GM19395 (cell line): ENCODE measurements around the gene RABGAP1L.
A peak's percentile ranks its signal among the peaks of the same experiment; 100 is the strongest.
"Not testable (repeated sequence)": the region's sequence is repeated elsewhere in the genome, so short reads cannot be mapped to it uniquely, and the experiment has no call there.

Experiments used
- ATAC-seq: cut with Tn5 transposase; IDR thresholded peaks from one replicate; pipeline ENCODE4 v1.9.1; 2021; ENCODE audit warnings: mild to moderate bottlenecking, moderate library complexity; ENCODE audit not compliant: unreplicated experiment

Gene RABGAP1L

DNA sequence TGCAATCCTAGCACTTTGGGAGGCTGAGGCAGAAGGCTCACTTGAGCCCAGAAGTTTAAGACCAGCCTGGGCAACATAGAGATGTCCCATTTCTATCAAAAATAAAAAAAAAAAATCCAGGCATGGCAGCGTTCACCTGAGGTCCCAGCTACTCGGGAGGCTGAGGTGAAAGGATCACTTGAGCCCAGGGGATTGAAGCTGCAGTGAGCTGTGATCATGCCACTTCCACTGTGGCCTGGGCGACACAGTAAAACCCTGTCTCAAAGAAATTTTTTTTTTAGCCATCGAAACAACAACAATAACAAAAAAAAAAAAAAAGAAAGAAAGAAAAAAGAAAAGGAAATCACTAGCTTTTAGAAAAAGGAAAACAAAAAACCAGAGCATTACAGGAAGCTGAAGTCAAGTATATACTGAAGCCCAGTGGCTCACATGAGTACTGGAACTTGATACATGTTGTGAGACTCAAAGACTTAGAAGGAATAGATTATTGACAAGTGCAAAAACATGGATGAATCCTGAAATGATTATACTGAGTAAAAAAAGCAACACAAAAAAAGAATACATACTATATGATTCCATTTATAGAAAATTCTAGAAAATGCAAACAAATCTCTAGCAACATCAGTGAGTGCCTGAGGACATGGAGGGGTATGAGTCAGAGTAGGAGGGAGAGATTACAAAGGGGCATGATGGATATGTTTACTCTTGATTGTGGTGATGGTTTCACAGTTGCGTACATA is 6.1 kb upstream of the RABGAP1L start:
- peak; percentile 39 for ATAC-seq

DNA sequence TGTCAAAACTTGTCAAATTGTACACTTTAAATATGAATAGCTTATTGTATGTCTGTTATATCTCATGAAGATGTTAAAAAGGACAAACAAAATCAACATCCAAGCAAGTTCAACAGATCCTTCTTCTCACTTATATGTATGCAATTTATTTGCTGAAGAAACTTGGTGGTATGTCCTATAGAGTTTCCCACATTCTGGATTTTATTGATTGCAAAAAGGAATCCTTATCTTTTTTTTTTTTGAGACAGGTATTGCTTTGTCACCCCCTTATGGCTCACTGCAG is 5.6 kb upstream of the RABGAP1L start:
- no peak for ATAC-seq

DNA sequence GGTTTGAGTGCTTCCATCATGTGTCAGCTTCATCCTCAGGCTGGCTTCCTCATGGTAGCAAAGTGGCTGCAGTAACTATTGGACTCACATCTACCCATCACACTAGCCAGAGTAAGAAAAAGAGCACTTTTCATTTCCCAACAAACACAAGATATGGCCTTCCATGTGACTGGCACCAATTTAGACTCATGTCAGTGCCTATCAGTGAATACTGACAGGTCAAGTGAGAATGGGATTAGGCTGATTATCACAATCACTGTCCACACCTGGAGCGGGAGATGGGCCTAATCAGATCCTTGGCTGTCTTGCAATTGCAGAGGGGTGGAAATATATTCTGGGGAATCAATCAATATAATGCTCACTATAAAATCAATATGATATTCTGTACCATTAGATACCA is 2.9 kb upstream of the RABGAP1L start:
- ATAC-seq = no peak

DNA sequence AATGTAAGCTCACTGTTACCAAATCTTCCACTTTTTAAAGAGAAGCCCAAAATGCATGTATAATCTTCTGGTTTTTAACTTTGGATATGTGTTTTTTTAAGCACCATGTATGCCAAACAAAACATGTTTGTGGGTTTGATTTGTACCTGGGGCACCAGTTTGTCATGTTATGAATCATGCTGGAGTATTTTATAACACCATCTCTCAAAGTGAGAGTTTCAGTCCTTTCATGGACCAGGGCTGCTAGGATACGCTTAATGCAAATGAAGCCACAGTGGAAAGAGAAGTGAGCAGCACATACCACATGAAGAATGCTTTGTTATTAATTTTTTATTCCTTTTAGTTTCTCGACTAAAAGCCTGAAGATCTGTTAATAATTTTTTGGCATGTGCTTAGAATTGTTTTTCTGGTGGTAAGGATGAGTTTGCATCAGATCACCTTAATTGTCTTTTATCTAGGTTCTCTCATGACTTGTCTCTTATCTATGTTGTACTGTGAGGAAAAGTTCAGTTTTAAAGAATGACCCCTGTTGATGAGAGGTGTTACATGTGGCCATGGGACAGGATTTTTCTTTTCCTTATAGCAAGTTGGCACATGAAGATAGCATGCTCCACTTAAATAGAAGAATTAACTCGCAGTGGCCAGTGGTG is 2.0 kb upstream of the RABGAP1L start:
- ATAC-seq = peak; percentile 62

DNA sequence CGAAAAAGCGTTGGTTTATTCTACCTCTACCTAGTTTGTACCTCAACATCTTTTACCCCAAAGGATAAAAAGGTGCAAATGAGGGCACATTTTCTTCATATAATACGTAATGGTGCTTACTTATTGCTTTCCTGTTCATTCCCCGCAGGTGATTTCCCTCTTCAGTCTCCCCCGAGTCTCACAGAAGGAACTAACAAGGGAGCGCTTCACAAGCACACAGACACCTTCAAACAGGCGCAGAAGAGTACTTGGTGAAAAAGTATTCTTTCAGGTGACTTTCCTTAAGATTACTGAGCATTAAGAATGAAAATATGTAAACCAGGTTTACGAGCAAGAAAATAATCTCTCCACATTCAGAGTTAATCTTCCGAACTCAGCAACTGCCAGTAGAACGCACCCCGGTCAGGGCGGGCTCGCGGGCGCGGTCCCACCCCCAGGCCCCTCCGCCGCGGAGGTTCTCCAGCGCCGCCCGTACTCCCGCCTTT is 511 bp upstream of the RABGAP1L start:
- peak; percentile 6 for ATAC-seq

DNA sequence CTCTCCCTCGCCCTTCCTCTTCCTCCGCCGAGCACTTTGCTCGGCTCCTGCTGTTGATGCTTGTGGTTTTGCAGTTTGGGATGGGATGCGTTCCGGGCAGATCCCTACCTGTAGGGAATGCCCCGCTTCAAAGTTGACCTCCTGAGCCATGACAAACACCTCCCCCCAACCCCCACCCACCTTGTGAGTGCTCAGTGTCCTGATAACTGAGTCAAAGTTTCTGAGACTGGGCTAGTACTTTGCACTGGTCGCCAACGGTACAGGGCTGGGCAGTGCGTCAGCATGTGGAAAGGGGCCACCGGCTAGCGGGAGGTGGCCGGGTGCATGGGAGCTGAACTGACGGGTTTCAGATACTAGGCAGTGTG is 771 bp downstream of the RABGAP1L start:
- no peak for ATAC-seq

DNA sequence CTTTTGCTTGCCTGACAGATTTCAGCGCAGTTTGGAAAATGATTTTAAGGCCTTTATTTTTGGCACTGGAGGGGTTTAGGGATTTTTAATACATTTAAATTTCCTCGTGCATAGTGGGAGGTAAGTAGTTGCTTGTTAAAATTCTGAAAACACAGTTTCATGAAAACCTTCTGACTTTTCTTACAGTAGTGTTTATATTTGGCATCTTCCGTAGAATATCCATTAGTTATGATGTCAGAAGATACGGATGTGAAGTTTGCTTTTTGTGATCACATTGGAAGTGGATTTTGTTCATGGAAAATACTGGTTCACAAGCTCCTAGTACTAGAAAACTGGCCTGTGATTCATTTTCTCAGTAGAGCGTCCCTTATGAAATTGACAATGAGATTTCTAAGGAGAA is 1.3 kb downstream of the RABGAP1L start:
- no peak for ATAC-seq

DNA sequence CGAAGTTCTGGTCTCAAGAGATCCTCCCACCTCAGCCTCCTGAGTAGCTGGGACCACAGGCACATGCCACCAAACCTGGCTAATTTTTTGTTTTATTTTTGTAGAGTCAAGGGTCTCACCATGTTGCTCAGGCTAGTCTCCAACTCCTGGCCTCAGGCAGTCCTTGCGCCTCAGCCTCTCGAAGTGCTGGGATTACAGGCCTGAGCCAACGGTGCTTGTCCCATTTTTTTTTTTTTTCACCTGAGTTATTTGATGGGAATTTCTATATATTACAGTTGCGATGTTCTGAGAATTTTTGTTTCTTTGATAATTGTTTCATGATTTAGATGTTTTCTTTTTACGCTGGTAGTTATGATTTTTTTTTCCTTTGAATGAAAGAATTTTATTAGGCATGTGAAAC is 2.5 kb downstream of the RABGAP1L start:
- no peak for ATAC-seq

DNA sequence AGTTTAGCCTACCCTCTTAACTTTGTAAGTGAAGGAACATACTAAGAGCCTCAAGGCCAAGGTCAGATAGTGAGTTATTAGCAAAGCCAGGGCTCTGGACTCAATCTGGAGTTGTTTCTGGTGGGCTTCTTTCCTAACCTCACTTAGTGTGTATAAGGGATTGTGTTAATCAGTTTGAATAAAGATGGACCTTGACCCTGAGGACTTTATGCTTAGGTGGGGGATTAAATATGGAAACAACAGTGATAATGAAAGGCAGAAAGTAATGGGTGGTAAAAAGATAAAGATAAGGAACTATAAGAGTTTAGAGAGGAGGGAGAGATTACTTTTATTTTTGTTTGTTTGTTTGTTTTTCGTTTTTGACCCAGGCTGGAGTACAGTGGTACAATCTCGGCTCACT is 5.5 kb downstream of the RABGAP1L start:
- ATAC-seq = no peak

DNA sequence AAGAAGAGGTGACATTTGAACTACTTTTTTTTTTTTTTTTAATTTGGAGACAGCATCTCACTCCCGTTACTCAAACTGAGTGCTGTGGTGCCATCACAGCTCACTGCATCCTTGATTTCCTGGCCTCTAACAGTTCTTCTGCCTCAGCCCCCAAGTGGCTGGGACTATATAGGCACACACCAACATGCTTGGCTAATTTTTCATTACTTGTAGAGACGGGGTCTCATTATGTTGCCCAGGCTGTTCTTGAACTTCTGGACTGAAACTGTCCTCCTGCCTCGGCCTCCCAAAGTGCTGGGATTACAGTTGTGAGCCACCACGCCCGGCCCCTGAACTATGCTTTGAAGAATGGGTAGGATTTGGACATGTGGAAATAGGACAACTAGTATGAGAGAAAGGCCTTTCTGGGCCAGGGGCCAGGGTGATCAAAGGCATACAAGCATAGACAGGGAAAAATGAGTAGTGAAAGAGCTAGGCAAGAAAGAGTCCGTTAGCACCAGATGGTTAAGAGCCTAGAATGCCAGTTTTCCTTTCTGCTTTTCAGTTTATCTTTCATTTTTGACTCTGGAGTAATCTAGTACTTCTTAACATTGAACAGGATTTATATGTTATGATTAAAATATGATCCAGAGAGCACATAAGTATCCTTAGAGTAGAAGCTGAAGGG is 6.3 kb downstream of the RABGAP1L start:
- ATAC-seq = no peak

DNA sequence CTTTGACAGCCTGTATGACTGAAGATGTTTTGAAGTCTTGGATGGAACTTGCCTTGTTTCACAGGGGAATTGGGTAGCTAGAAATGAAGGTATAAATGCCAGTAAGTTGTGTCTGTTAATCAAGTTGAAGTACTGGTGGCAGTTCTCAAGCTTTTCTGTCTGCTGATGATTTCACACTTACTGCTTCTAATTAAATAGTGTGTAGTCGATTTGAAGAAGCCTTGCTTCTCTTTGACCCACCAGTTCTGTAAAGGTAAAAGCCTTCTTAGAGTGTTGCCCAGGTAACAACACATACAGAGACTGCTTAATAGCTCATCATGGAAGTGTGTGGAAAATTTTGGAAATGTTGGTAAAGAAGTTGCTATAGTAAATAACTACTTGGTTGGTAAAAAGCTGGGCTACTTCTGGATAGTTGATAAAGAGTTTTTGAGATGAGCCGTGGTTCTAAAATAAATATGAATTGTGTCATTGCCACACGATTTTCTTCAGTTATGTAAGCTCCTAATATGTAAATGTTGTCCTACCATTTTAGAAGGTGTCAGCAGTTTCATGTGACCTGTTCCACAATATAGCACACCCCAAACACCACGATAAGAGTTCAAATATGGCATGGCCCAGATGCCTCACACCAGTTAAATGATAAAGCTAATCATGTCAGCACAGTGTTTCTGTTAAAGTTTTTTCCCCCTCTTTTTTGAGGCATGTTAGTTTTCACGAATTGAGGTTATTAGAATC is 7.4 kb downstream of the RABGAP1L start:
- no peak for ATAC-seq

DNA sequence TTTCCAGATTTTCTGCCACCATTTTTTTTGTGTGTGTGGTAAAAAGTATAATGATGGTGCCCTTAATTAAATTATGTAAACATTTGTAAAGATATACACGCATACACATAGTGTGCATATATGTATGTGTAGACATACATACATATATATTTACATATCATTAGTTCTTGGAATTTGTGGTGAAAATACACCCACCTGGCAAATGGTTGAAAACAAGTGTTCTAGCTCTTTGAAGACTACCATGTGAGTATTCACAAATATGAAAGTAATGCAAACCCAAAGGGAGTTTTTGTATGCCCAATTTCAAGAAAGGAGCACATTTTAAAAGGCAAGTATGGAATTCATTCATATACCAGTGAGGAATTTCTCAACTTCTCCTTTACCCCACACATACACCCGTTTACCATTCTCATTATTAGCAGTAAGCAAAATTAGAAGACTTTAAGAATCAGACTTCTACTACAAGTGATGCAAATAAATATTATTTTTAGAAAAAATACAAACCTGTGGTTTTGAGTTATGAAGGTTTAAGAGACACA is 8.0 kb downstream of the RABGAP1L start:
- peak; percentile 27 for ATAC-seq

DNA sequence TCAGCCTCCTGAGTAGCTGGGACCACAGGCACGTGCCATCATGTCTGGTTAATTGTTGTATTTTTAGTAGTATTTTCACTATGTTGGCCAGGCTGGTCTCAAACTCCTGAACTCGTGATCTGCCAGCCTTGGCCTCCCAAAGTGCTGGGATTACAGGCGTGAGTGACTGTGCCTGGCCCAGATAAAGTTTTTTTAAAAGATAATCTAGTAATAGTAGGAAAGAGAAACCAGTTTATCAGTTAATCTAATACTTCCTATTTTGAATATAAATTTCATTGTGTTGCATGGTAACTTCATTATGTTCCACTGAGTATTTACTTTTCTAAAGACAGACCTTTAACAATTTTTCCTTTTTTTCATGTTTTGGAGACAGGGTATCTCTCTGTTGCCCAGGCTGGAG is 10.0 kb downstream of the RABGAP1L start:
- ATAC-seq = no peak

DNA sequence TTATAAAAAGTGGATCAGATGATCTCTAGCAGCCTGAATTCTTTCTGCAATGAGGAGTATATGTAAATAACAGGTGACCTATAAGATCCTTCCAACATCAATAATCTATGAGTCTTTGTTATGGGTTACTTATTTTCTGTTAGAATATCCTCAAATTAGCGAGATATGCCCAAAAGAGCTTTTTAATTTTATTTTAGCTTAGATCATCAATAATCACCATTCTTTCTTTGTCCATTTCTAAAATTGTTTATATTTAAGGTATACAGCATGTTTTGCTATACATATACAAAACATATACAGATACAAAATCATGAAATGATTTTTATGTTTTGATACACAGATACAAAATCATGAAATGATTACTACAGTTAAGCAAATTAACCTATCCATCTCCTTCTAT is 11.8 kb downstream of the RABGAP1L start:
- no peak for ATAC-seq

DNA sequence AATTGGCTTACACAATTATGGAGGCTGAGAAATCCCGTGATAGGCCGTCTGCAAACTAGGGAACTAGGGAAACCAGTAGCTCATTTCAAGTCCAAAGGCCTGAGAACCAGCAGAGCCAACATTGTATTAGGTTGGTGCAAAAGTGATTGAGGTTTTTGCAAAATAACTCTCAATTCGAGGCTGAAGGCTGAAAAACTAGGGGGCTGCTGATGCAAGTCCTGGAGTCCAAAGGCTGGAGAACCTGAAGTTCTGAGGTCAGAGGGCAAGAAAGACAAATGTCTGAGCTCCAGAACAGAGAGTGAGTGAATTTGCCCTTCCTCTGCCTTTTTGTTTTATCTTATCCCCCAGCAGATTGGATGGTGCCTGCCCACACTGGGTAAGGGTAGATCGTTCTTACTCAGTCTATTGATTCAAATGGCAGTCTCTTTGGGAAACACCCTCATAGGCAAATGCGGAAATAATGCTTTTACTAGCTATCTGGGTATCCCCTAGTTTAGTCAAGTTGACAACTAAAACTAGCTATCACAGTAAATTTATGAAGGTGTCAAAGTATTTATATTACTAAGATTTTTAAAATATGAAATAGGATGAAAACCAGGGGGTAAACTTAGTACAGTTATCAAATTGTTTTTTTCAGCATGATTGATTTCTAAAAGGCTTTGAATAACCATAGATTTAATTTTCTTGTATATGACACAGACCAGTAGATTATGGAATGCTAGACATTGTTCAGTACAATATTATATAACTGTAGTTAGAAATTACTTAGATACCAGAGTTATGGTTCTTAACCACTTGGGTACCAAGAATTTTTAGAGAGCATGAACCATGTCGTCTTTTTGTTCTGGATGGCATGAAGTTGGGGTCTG is 15.4 kb downstream of the RABGAP1L start:
- ATAC-seq = no peak

DNA sequence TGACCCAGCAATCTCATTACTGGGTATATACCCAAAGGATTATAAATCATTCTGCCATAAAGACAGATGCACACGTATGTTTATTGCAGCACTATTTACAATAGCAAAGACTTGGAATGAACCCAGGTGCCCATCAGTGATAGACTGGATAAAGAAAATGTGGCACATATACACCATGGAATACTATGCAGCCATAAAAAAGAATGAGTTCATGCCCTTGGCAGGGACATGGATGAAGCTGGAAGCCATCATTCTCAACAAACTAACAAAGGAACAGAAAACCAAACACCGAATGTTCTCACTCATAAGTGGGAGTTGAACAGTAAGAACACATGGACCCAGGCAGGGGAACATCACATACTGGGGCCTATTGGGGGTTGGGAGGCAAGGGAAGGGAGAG is 19.1 kb downstream of the RABGAP1L start:
- not testable (repeated sequence) for ATAC-seq

DNA sequence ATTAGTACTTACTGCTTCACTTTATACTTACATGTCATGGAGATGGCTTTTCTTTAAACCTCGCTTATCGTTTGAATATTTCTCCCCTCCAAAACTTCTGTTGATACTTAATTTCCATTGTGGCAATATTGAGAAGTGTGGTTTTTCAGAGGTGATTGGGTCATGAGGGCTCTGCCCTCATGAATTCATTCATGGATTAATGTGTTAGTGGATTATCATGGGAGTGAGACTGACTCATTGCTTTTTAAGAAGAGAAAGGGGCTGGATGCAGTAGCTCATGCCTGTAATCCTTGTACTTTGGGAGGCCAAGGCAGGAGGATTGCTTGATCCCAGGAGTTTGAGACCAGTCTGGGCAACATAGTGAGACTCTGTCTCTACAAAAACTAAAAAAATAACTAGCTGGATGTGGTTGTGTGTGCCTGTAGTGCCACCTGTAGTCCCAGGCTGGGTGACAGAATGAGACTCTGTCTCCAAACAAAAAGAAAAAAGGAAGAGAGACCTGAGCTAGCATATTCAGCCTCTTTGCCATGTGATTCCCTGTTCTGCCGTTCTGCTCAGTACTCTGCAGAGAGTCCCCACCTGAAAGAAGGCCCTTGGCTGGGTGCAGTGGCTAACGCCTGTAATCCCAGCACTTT is 30.2 kb downstream of the RABGAP1L start:
- no peak for ATAC-seq

DNA sequence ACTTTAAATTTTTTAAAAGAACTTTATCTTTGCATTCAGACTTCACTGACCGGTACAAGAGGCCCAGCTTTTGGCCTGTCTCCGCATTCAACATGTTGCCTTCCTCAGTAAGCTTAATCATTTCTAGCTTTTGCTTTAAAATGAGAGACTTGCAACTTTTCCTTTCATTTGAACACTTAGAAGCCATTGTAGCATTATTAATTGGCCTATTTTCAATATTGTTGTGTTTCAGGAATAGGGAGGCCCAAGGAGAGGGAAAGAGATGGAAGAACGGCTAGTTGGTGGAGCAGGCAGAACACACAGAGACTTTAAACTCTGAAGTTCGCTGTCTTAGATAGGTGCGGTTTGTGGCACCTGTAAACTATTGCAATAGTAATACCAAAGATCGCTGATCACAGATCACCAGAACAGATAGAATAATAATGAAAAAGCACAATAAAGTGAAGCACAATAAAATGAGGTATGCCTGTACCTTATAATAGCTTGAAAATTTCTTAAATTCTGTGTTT is 31.4 kb downstream of the RABGAP1L start:
- ATAC-seq = no peak

DNA sequence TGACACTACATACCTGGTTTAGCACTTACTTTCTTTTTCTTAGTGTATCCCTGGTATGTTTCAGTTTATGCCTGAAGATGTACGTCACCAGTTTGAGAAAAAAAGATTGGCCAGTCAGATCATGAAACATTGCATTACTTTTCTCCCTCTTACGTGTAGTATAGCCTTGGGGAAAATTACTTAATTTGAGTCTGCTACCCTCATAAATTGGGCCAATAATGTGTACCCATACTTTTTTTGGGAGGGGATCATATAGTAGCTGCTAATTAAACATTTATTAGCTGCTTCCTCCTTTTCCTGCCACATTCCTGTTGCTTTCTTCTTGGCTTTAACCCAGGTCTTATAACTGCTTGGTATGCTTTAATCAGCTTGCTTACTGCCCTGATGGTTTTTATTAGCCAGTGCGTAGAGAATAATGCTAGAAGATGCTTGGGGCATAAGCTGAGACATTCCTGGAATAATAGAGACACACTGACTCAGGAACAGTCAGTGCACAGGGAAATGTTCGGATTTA is 32.1 kb downstream of the RABGAP1L start:
- ATAC-seq = no peak

DNA sequence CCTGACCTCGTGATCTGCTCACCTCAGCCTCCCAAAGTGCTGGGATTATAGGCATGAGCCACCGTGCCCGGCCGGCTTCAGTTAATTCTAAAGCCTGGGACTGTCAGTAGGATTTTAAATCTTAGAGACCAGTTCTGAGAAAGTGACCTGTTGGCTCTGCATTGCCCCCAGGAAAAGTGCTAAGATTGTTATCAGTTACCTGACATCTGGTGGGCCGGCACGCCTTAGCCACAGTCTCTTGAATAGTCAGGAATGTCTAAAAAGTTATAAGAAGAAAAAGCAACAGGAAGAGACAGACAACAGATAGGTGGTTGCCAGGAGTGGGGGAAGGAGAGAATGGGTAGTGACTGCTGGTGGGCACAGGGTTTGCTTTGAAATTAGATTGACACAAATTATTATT is 35.1 kb downstream of the RABGAP1L start:
- ATAC-seq = no peak
